ENCODE data around the gene EPS8L1.

EPS8L1 gene

GRCh38 chr19:55080121-55080967 is 4.7 kb downstream of the EPS8L1 start:
- peak in 1 of 2 experiments; percentile 60 for DNase-seq (ENCODE audit: low read depth in 2 of 2)

DNA sequence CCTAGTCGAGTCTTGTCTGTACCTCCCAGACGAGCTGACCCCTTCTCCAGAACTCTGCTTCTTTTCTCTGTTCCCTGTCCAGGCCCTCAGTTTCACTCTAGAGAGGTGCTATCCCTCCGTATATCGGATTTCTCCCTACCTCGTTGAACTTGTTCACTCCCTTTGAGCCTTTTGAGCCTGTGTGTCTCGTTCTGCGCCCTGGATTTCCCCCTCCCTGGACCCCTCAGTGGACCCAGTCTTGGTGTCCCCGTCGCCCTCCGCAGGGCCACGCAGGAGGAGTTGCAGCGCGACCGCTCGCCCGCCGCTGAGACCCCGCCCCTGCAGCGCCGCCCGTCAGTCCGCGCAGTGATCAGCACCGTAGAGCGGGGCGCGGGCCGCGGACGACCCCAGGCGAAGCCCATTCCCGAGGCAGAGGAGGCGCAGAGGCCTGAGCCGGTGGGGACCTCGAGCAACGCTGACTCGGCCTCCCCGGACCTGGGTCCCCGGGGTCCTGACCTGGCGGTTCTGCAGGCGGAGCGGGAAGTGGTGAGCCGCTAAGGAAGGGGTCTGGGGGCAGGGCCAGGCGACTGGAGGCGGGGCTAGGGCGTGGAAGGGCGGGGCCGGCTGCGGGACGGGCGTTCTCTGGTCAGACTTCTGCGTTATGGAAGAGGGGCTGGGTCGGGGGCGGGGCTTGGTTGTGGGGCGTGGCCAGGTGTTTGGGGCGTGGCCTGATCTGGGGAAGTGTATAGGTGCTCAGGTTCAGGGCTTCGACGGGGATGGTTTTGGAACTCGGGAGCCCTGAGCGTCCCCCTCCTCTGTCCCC is 5.5 kb downstream of the EPS8L1 start:
- DNase-seq (ENCODE audit: low read depth in 2 of 2): peak; percentile 67 to 83

DNA sequence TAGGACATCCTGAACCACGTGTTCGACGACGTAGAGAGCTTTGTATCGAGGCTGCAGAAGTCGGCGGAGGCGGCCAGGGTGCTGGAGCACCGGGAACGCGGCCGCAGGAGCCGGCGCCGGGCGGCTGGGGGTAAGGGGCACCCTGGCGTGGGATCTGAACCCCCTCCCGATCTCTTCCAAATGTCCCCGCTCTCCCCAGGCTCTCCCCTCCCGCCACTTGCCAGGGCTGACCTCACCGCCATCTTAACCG is 6.0 kb downstream of the EPS8L1 start:
- no peak for DNase-seq (ENCODE audit: low read depth in 2 of 2)

DNA sequence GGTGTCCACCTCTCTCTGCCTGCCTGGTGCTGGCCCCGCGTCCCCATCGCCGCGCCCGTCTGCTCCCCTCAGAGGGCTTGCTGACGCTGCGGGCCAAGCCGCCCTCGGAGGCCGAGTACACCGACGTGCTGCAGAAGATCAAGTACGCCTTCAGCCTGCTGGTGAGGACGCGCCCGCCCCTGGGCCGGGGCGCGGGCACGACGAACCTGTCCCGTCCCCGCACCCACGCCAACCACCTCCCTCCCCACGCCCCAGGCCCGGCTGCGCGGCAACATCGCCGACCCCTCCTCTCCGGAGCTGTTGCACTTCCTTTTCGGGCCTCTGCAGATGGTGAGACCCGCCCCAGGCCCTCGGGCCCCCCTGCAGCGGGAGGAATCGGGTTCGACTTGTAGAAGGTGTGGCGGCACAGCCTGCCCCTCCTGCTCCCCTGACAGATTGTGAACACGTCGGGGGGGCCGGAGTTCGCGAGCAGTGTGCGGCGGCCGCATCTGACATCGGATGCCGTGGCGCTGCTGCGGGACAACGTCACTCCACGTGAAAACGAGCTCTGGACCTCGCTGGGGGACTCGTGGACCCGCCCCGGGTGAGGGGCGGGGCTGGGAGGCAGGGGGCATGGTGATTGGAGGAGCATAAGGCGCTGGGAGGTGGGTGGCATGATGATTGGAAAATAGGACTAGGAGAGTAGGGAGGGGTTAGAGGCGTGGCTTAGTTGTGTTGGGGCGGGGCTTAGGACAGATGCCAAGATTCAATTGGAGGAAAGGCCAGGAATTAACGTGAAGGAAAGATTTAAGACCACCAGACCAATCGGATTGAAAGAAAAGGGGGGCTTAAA is 6.6 kb downstream of the EPS8L1 start:
- DNase-seq (ENCODE audit: low read depth in 2 of 2): peak in 1 of 2 experiments; percentile 43

DNA sequence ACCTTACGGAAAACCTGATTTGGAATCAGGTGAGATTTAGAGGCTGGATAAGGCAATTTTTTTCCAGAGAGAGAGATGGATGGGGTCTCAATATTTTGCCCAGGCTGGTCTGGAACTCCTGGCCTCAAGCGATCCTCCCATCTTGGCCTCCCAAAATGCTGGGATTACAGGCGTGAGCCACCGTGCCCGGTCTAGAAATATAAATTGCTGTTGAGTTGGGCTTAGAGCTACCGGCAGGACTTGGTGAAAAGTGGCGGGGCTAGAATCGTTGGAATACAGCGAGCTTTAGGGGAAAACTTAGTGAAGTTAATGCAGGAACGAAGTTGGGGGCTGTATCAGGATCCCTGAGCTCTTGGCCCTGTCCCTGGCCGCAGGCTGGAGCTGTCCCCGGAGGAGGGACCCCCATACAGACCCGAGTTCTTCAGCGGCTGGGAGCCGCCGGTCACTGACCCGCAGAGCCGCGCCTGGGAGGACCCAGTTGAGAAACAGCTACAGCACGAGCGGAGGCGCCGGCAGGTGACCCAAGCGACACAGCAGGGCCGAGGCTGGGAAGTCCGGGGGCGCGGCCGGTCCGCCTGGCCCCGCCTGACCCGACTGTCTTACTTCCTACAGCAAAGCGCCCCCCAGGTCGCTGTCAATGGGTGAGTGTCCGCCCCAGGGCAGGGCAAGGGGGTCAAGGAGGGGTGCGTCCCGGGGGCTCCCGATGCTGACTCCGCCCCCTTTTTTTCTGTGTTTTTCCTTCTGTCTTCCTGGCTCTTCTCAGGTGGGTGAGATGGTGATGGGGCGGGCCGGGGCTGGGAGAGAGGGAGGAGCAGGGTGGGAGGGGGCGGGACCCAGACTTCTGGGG is 7.6 kb downstream of the EPS8L1 start:
- DNase-seq (ENCODE audit: low read depth in 2 of 2): no peak

DNA sequence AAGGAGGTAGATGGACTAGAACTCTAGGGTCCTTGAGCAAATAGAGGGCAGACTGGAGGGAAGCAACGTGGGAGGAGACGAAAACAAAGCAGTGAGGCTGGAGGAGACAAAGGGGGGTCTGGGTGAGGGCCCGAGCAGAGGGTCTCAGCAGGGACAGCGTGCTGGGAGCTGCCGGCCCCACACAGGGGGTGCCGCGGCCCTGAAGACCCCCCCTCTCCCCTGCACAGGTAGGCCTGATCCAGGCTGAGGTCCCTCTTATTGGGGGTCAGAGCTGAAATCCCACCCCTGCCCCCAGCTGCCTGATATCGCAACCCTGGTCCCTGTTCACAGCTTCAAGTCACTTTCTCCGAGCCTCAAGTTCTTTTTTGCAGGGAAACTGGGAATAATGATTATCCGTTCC is 8.7 kb downstream of the EPS8L1 start:
- no peak for DNase-seq (ENCODE audit: low read depth in 2 of 2)

DNA sequence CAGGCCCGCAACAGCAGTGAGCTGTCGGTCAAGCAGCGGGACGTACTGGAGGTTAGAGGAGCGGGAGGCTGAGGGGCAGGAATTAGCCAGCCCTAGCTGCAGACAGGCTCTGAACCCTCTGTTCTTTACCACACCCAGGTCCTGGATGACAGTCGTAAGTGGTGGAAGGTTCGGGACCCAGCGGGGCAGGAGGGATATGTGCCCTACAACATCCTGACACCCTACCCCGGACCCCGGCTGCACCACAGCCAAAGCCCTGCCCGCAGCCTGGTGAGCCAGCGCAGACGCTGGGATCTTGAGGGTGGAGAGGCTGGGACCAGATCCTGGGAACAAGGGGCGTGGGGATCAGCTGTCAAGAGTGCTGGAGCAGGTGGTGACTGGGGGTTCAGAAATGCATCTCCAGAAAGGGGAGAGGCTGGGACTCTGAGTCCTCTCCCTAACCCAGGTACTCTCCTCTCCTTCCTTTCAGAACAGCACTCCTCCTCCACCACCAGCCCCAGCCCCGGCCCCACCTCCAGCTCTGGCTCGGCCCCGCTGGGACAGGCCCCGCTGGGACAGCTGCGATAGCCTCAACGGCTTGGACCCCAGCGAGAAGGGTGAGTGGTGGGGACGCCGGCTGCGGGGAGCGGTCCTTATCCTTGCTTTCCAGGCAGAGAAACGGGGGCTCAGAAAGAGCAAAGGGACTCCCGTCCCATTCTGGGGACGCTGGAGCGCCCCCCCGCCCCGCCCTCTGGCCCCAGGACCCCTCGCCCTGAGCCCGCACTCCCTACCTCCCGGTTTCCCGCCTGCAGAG is 10.4 kb downstream of the EPS8L1 start:
- no peak for DNase-seq (ENCODE audit: low read depth in 2 of 2)

DNA sequence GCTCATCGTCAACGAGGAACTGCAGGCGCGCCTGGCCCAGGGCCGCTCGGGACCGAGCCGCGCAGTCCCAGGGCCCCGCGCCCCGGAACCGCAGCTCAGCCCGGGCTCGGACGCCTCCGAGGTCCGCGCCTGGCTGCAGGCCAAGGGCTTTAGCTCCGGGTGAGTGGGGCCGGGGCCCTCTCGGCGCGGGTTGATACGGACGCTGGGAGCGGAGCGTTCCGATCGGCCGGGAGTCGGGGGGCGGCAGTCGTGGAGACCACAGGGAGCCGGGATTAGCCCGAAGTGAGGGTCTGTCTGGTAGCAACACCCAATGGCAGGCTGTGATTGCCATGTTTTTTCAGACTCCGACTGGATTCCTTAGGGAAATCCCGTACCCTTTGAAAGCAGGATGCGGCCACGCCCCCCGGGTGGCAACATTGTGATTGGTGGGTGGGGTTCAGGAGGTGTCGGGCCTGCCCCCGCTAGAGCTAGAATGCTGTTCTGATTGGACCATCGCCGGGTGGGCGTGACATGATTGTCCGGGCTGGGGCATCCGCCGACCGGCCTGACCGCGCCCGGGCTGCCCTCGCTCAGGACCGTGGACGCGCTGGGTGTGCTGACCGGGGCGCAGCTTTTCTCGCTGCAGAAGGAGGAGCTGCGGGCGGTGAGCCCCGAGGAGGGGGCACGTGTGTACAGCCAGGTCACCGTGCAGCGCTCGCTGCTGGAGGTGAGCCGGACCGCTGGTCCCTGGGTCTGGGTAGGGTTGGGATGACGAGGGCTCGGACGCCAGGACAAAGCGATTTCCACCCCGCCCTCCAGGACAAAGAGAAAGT is 11.3 kb downstream of the EPS8L1 start:
- peak in 1 of 2 experiments; percentile 56 for DNase-seq (ENCODE audit: low read depth in 2 of 2)

DNA sequence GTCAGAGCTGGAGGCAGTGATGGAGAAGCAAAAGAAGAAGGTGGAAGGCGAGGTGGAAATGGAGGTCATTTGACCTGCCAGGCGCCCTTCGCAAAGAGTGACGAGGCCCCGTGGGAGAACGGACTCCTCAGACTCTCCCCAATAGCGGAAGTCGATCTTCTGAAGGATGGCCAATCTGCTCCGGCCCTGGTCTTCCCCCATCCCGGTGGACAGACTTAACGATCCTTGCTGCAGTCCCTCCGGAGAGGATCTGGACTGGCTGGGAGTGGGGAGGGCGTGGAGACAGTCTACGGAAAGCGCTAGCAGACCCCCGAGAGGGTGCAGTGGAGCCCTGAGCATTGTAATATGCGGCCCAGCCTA is 11.9 kb downstream of the EPS8L1 start:
- no peak for DNase-seq (ENCODE audit: low read depth in 2 of 2)

DNA sequence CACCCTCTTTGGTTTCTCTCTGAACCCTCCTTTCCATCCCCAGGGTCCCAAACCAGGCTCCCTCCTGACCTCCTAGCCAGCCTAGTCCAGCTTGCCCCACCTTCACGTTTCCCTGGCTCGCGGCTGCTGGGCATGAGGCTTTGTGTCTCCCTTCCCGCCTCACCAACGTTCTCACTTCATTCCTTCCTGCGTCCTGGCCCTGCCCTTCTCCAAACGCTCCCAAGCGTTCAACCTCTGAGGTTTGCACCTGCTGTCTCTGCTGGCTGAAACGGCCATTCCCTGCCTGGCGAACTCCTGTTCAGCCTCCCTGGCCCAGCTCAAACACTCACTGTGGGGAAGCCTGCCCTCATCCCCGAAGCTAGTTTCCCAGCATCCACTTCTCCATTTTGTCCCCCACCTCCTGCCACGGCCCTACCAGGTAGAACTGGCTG is 12.4 kb downstream of the EPS8L1 start:
- DNase-seq (ENCODE audit: low read depth in 2 of 2): no peak

GRCh38 chr19:55088543-55089341 is 13.1 kb downstream of the EPS8L1 start:
- DNase-seq (ENCODE audit: low read depth in 2 of 2): peak; percentile 56 to 85

DNA sequence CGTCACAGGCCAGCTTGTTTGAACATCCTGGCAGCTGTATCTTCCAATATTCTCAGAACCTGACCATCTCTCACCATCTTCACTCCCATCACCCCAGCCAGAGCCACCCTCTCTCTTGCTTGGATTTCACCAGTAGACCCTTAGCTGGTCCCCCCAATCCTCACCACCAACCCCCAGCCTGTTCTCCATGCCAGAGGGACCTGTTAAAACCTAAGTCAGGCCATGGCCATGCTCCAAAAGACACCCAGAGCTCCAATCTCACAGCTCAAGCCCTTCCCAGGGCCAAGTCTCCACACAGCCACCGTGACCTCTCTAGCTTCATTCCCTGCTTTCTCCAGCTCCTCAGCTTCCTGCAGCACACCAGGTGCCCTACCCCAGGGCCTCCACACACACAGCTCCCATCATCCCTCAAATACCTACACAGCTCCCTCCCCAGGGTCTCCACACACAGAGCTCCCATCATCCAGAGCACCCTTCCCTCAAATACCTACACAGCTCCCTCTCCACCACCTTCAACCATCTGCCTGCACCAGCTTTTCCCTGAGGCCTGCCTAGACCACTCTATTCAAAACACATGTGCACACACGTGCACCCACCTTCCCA is 13.8 kb downstream of the EPS8L1 start:
- DNase-seq (ENCODE audit: low read depth in 2 of 2): no peak

GRCh38 chr19:55090564-55090963 is 14.9 kb downstream of the EPS8L1 start:
- DNase-seq (ENCODE audit: low read depth in 2 of 2): no peak

- no peak for DNase-seq (ENCODE audit: low read depth in 2 of 2)
Observed at GRCh38 chr19:55091126-55091910, 15.6 kb downstream of the EPS8L1 start.

GRCh38 chr19:55091955-55092354 is 16.3 kb downstream of the EPS8L1 start:
- DNase-seq (ENCODE audit: low read depth in 2 of 2): no peak

- DNase-seq (ENCODE audit: low read depth in 2 of 2): no peak
Observed at GRCh38 chr19:55092423-55093318, 17.0 kb downstream of the EPS8L1 start.
